Trophoblast cell (in vitro differentiated cells and primary cell): ENCODE data around the gene MBTPS1.

Experiments
- DNase-seq, 2 donors: peaks; one replicate each; pipeline ENCODE4 v3.0.0-alpha.2; 2016
- H2AFZ ChIP-seq: 2 replicates; pipeline ENCODE4 v1.6.1; 2013; ENCODE audit warnings: low read length, moderate library complexity, mild to moderate bottlenecking; ENCODE audit not compliant: insufficient read depth, poor library complexity
- H2AK5ac ChIP-seq: 2 replicates; pipeline ENCODE4 v1.6.1; 2013; ENCODE audit warnings: mild to moderate bottlenecking, low read length
- H2BK120ac ChIP-seq: 2 replicates; pipeline ENCODE4 v1.6.1; 2013; ENCODE audit warnings: low read length, mild to moderate bottlenecking, moderate library complexity; ENCODE audit not compliant: insufficient read depth, poor library complexity
- H2BK12ac ChIP-seq: 2 replicates; pipeline ENCODE4 v1.6.1; 2013; ENCODE audit warnings: mild to moderate bottlenecking, low read length, moderate library complexity
- H2BK5ac ChIP-seq: 2 replicates; pipeline ENCODE4 v1.6.1; 2013; ENCODE audit warnings: low read length, low read depth, moderate library complexity, mild to moderate bottlenecking; ENCODE audit not compliant: poor library complexity
- H3K14ac ChIP-seq: 2 replicates; pipeline ENCODE4 v1.6.1; 2013; ENCODE audit warnings: mild to moderate bottlenecking, low read length
- H3K18ac ChIP-seq: 2 replicates; pipeline ENCODE4 v1.6.1; 2013; ENCODE audit warnings: mild to moderate bottlenecking, low read length
- H3K23ac ChIP-seq: 2 replicates; pipeline ENCODE4 v1.6.1; 2013; ENCODE audit warnings: low read length
- H3K27ac ChIP-seq: 2 replicates; pipeline ENCODE4 v1.5.1; 2013; ENCODE audit warnings: low read depth, mild to moderate bottlenecking, inconsistent platforms, low read length, moderate library complexity
- H3K27me3 ChIP-seq: 2 replicates; pipeline ENCODE4 v1.6.1; 2013; ENCODE audit warnings: inconsistent platforms, mild to moderate bottlenecking, low read length, moderate library complexity; ENCODE audit not compliant: insufficient read depth
- H3K36me3 ChIP-seq, 2 experiments: 1 replicate in 1 of 2; 2 replicates in 1 of 2; pipeline ENCODE4 v1.6.1; 2013; ENCODE audit warnings: low read length in 2 of 2, mild to moderate bottlenecking in 2 of 2, moderate library complexity in 1 of 2; ENCODE audit not compliant: insufficient read depth in 2 of 2, control insufficient read depth in 1 of 2
- H3K4ac ChIP-seq: 2 replicates; pipeline ENCODE4 v1.6.1; 2013; ENCODE audit warnings: low read depth, mild to moderate bottlenecking, low read length, moderate library complexity
- H3K4me1 ChIP-seq, 2 experiments: 1 replicate in 1 of 2; 2 replicates in 1 of 2; pipeline ENCODE4 v1.6.1; 2013; ENCODE audit warnings: low read length in 2 of 2, mild to moderate bottlenecking in 2 of 2, moderate library complexity in 1 of 2; ENCODE audit not compliant: insufficient read depth in 2 of 2, control insufficient read depth in 1 of 2
- H3K4me2 ChIP-seq: 2 replicates; pipeline ENCODE4 v1.6.1; 2013; ENCODE audit warnings: inconsistent platforms, mild to moderate bottlenecking, low read length, moderate library complexity
- H3K4me3 ChIP-seq: 2 replicates; pipeline ENCODE4 v1.5.1; 2013; ENCODE audit warnings: mild to moderate bottlenecking, low read depth, low read length, inconsistent platforms
- H3K79me1 ChIP-seq: one replicate; pipeline ENCODE4 v1.6.1; 2013; ENCODE audit warnings: low read length
- H3K79me2 ChIP-seq: 2 replicates; pipeline ENCODE4 v1.6.1; 2013; ENCODE audit warnings: low read length, mild to moderate bottlenecking; ENCODE audit not compliant: control insufficient read depth, insufficient read depth, poor library complexity
- H3K9ac ChIP-seq: 2 replicates; pipeline ENCODE4 v1.6.1; 2013; ENCODE audit warnings: mild to moderate bottlenecking, low read length
- H3K9me3 ChIP-seq: 2 replicates; pipeline ENCODE4 v1.6.1; 2013; ENCODE audit warnings: low read depth, mild to moderate bottlenecking, control low read depth, inconsistent platforms, low read length; ENCODE audit not compliant: insufficient read depth
- H4K12ac ChIP-seq: 2 replicates; pipeline ENCODE4 v1.6.1; 2013; ENCODE audit warnings: low read depth, mild to moderate bottlenecking, low read length, moderate library complexity
- H4K8ac ChIP-seq: 2 replicates; pipeline ENCODE4 v1.6.1; 2013; ENCODE audit warnings: low read depth, mild to moderate bottlenecking, low read length, moderate library complexity
- H4K91ac ChIP-seq: one replicate; pipeline ENCODE4 v1.6.1; 2013; ENCODE audit warnings: low read depth, mild to moderate bottlenecking, low read length, moderate library complexity
- WGBS: extraction: QIAGEN DNeasy Blood & Tissue Kit; methylation state at CpG from one replicate; pipeline ENCODE4 v1.1.7; 2013; ENCODE audit warnings: missing lambda C conversion rate; ENCODE audit not compliant: insufficient read length, insufficient coverage; ENCODE audit errors: extremely low coverage; 5-methylcytosine and 5-hydroxymethylcytosine counted together

The MBTPS1 gene

DNA sequence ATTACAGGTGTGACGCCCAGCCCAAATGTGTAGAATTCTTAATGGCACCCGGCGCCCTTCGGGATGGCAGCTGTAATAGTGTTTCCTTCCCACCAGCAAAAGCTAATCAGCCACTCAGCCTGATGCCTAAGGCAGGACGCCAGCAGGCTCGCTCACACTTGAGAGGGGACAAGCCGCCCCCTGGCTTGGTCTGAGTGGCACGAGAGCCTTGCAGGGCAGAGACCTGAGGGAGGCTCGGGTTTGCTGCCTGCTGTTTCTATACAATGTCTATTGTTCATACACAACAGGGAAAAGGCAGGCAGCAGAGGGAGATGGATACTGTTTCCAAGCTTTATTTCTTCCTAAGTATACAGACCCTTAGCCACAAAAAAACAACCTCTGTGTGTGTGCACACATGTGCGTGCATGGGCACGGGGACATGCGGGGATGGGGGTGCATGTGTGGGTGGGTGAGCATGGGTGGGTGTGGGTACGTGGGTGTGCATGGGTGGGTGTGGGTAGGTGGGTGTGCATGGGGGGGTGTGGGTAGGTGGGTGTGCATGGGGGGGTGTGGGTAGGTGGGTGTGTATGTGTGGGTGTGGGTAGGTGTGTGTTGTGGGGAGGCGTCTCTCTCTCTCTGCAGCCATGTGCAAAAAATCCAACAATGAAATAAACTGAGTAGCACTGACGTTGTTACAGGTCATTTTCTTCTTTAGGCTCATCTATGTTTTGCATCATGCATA lies 84.1 kb downstream of the MBTPS1 start:
- Histone ChIP-seq H3K23ac (no peak overlapping the region), H4K8ac (no peak overlapping the region), H3K4me3 (no peak overlapping the region), H3K4ac (no peak overlapping the region), H3K27me3 (no peaks in the 10 kb centered on the region), H3K4me1 (no peaks in the 10 kb centered on the region), H3K9ac (no peak overlapping the region), H3K79me2 (no peaks in the 10 kb centered on the region), H3K4me2 (no peak overlapping the region), H3K9me3 (peaks cover 7% of the 10 kb centered on the region), H3K14ac (no peak overlapping the region), H2BK12ac (no peak overlapping the region), H2BK5ac (no peak overlapping the region), H2AFZ (no peak overlapping the region), H4K91ac (no peak overlapping the region), H2BK120ac (no peak overlapping the region), H4K12ac (no peak overlapping the region), H2AK5ac (no peak overlapping the region), H3K79me1 (no peaks in the 10 kb centered on the region), H3K36me3 (no peaks in the 10 kb centered on the region), H3K18ac (no peak overlapping the region), H3K27ac (no peak overlapping the region)
- WGBS = no CpG with 5 or more reads among the region's 15 CpGs
- no peak for DNase-seq

DNA sequence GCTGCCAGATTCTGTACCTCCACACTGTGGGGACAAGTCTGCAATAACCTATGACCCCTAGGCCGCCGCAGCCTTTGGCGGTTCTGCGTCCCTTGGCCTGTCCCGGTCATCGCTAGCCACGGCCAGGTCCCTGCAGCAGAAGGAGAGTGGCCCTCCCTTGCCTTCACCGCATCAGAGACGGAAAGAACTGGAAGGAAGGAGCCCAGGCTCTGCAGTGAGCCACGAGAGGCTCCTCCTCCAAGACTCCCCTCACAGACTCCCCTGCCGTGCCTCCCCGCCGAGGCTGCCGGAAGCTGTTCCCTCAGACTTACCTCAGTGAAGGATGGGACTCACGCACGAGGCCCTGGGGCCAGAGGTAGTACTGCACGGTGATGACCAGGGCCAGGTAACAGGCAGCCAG lies 85.2 kb downstream of the MBTPS1 start:
- WGBS = no CpG with 5 or more reads among the region's 17 CpGs

DNA sequence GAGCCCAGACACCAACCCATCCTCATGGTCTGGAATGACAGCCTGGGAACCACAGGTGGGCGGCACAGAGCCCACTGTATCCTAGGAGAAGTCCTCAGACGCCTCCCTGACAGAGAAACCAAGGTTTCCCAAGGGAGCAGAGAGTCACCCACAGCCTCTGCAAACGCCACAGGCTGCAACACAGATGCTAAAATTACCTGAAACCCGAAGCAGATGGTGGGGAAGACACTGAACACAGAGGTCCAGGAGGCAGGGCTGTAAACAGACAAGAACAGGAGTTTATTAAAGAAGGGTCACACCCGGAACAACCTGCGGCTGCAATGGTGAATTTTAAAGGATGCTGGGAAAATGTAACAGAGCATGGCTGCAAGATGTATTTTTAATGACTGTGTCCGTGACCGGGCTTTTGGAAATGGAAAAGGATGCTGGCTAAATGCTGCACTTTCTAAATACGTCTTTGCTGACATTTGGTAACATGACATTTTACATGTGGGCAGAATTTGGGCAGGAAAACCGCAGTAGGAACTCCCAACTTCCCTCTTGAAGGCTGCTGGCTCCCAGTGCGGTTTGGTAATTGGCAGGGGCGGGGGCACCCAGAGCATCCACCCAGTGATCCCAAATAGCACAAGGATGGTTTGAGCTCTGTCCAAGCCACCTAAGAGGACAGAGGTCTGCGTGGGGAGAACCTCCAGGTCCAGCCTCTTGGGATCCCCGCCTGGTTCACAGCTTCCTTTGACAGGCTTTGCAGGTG lies 87.3 kb downstream of the MBTPS1 start:
- Histone ChIP-seq H2BK5ac (no peak overlapping the region), H3K4ac (no peak overlapping the region), H3K9me3 (peaks cover 3% of the 10 kb centered on the region), H4K8ac (no peak overlapping the region), H2BK120ac (no peak overlapping the region), H3K36me3 (no peaks in the 10 kb centered on the region), H3K4me3 (no peak overlapping the region), H2AFZ (no peak overlapping the region), H2BK12ac (no peak overlapping the region), H3K79me2 (no peaks in the 10 kb centered on the region), H3K9ac (no peak overlapping the region), H2AK5ac (no peak overlapping the region), H4K12ac (no peak overlapping the region), H4K91ac (no peak overlapping the region), H3K79me1 (no peaks in the 10 kb centered on the region), H3K14ac (no peak overlapping the region), H3K23ac (no peak overlapping the region), H3K27ac (no peak overlapping the region), H3K27me3 (no peaks in the 10 kb centered on the region), H3K4me2 (no peak overlapping the region), H3K4me1 (peaks cover 0 to 3% of the 10 kb centered on the region in 2 experiments), H3K18ac (no peak overlapping the region)
- no CpG with 5 or more reads among the region's 14 CpGs for WGBS
- DNase-seq = no peak

More for the DNA sequence above, 85.2 kb downstream of the MBTPS1 start:
- no peak overlapping the region for H4K12ac ChIP-seq
- no peak overlapping the region for H3K4me2 ChIP-seq
- H3K79me2 ChIP-seq = no peaks in the 10 kb centered on the region
- H3K36me3 ChIP-seq = no peaks in the 10 kb centered on the region
- H3K4ac ChIP-seq = no peak overlapping the region
- peaks cover 0 to under 1% of the 10 kb centered on the region in 2 experiments for H3K4me1 ChIP-seq
- peak overlapping the region; percentile 8 for H3K23ac ChIP-seq
- no peak overlapping the region for H3K9ac ChIP-seq
- no peak overlapping the region for H3K4me3 ChIP-seq
- H3K9me3 ChIP-seq = peaks cover 6% of the 10 kb centered on the region
- no peak overlapping the region for H4K91ac ChIP-seq
- H2AK5ac ChIP-seq = no peak overlapping the region
- no peak overlapping the region for H3K14ac ChIP-seq
- no peaks in the 10 kb centered on the region for H3K27me3 ChIP-seq
- H2BK120ac ChIP-seq = no peak overlapping the region
- H2BK5ac ChIP-seq = no peak overlapping the region
- no peak overlapping the region for H3K27ac ChIP-seq
- H2BK12ac ChIP-seq = no peak overlapping the region
- no peak overlapping the region for H2AFZ ChIP-seq
- H4K8ac ChIP-seq = no peak overlapping the region
- H3K79me1 ChIP-seq = no peaks in the 10 kb centered on the region
- no peak overlapping the region for H3K18ac ChIP-seq
- DNase-seq = no peak

DNA sequence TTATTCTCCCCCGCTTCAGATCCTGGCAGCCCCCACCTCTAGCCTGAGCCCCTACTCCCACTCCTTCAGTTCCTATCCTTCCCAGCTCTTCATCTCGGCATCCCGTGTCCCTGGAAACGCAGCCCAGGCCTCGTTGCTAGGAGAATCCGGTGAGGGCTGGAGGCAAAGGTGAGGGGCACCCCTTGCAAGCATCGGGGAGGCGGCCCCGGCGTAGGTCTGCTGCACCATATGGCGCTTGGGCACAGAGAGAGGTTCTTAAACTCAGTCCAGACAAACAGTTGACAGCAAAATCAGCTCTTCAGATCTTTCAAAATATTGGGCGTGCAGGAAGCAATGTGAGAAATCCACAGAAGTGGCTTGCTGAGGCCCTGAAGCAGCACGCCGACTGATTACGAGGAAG lies 89.1 kb downstream of the MBTPS1 start:
- no peaks in the 10 kb centered on the region for H3K79me1 ChIP-seq
- H3K23ac ChIP-seq = no peak overlapping the region
- H2BK12ac ChIP-seq = no peak overlapping the region
- no peak overlapping the region for H3K14ac ChIP-seq
- peaks cover 0 to 3% of the 10 kb centered on the region in 2 experiments for H3K4me1 ChIP-seq
- WGBS = no CpG with 5 or more reads among the region's 15 CpGs
- no peaks in the 10 kb centered on the region for H3K79me2 ChIP-seq
- H3K27ac ChIP-seq = no peak overlapping the region
- H3K9me3 ChIP-seq = peaks cover 3% of the 10 kb centered on the region
- H4K91ac ChIP-seq = no peak overlapping the region
- no peak overlapping the region for H3K4me2 ChIP-seq
- H4K8ac ChIP-seq = no peak overlapping the region
- H3K9ac ChIP-seq = no peak overlapping the region
- H3K27me3 ChIP-seq = no peaks in the 10 kb centered on the region
- no peak overlapping the region for H3K18ac ChIP-seq
- no peak overlapping the region for H2AK5ac ChIP-seq
- DNase-seq = no peak
- H2BK120ac ChIP-seq = no peak overlapping the region
- H3K4me3 ChIP-seq = no peak overlapping the region
- H2BK5ac ChIP-seq = no peak overlapping the region
- no peak overlapping the region for H2AFZ ChIP-seq
- H3K4ac ChIP-seq = no peak overlapping the region
- no peak overlapping the region for H4K12ac ChIP-seq
- H3K36me3 ChIP-seq = no peaks in the 10 kb centered on the region
